ENCODE data around the gene IGLON5.

The IGLON5 gene

GRCh38 chr19:51364200-51365106, 53.0 kb downstream of the IGLON5 start:
- H3K4me3 ChIP-seq (replicated peaks; ENCODE audit: low read depth, low read length) = no peak overlapping the region
- no peak for TF ChIP-seq CTCF (IDR thresholded peaks at IDR 0.05; ENCODE audit: low read depth, low read length, missing control alignments)
- DNase-seq (ENCODE audit: extremely low read depth, low read depth) = no peak

- TF ChIP-seq CTCF (IDR thresholded peaks at IDR 0.05; ENCODE audit: low read depth, low read length, missing control alignments) = no peak
- no peak for DNase-seq (ENCODE audit: extremely low read depth, low read depth)
- H3K4me3 ChIP-seq (replicated peaks; ENCODE audit: low read depth, low read length) = peak overlapping the region; percentile 92
Observed at GRCh38 chr19:51365211-51365964, 53.9 kb downstream of the IGLON5 start.

GRCh38 chr19:51365965-51366388, 54.5 kb downstream of the IGLON5 start, which contains the start of gene ETFB:
Gene ETFB (minus strand): TSS chr19:51366388. CDS start chr19:51366326, 62 bp downstream.
- DNase-seq (ENCODE audit: extremely low read depth, low read depth) = no peak
- peak within 1 kb of the TSS; percentile 92 for H3K4me3 ChIP-seq (replicated peaks; ENCODE audit: low read depth, low read length)
- no peak for TF ChIP-seq CTCF (IDR thresholded peaks at IDR 0.05; ENCODE audit: low read depth, low read length, missing control alignments)

- TF ChIP-seq CTCF (IDR thresholded peaks at IDR 0.05; ENCODE audit: low read depth, low read length, missing control alignments) = no peak
- peak overlapping the region; percentile 92 for H3K4me3 ChIP-seq (replicated peaks; ENCODE audit: low read depth, low read length)
Observed at GRCh38 chr19:51366389-51367254, 55.2 kb downstream of the IGLON5 start.

GRCh38 chr19:51367255-51367564, 55.8 kb downstream of the IGLON5 start:
- no peak for TF ChIP-seq CTCF (IDR thresholded peaks at IDR 0.05; ENCODE audit: low read depth, low read length, missing control alignments)
- DNase-seq (ENCODE audit: extremely low read depth, low read depth) = no peak
- H3K4me3 ChIP-seq (replicated peaks; ENCODE audit: low read depth, low read length) = peak overlapping the region; percentile 92

More at GRCh38 chr19:51366389-51367254, 55.2 kb downstream of the IGLON5 start:
- peak; percentile 94 for DNase-seq (ENCODE audit: extremely low read depth, low read depth)

All from HFF-Myc (cell line).